GM18517 (cell line): ENCODE measurements around the gene BUD23.
"Not testable (repeated sequence)": the region's sequence is repeated elsewhere in the genome, so short reads cannot be mapped to it uniquely, and the experiment has no call there.

Experiments used
- ATAC-seq: cut with Tn5 transposase; IDR thresholded peaks from one replicate; pipeline ENCODE4 v1.9.1; 2021; ENCODE audit warnings: mild to moderate bottlenecking, moderate library complexity; ENCODE audit not compliant: unreplicated experiment

The BUD23 gene

GRCh38 chr7:73699370-73700068 lies 16.1 kb downstream of the BUD23 start:
- no peak for ATAC-seq

DNA sequence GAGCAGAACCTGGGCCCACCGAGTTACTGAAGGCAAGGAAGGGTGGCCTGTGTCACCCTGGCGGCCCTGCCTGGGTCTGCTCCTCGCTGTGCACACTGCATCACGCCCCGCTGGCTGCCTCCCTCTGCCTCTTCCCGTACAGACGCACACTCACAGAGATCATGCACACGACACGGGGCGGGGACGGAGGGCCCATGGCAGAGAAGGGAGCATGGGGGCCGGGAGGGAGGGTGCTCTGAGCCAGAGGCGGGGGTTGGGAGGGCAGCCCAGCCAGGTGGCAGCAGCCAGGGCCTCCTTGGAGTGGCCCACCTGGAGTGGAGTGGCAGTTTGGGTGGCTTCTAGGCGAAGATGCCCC lies 16.6 kb downstream of the BUD23 start:
- no peak for ATAC-seq

GRCh38 chr7:73700581-73701134 lies 17.3 kb downstream of the BUD23 start:
- ATAC-seq: no peak

- no peak for ATAC-seq
Observed at GRCh38 chr7:73701357-73701995, 18.1 kb downstream of the BUD23 start.

GRCh38 chr7:73702226-73702625 lies 18.8 kb downstream of the BUD23 start:
- no peak for ATAC-seq

DNA sequence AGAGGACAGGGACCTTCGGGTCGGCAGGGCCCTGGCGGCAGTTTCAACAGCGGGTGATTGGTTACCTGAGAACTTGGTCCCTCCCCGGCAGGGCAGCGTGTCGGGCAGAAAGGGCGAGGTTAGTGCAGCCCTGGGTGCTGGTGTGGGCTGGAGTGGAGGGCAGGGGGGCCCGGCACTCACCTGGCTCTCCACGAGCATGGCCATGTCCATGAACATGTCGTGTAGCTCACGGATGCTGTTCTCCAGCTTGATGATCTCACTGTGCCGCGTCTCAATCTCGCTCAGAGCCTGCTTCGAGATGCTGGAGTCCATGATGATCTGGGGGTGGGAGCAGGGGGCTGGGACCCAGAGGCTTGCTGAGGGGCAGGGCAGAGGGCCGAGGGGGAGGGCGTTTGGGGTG lies 19.3 kb downstream of the BUD23 start:
- ATAC-seq: no peak

DNA sequence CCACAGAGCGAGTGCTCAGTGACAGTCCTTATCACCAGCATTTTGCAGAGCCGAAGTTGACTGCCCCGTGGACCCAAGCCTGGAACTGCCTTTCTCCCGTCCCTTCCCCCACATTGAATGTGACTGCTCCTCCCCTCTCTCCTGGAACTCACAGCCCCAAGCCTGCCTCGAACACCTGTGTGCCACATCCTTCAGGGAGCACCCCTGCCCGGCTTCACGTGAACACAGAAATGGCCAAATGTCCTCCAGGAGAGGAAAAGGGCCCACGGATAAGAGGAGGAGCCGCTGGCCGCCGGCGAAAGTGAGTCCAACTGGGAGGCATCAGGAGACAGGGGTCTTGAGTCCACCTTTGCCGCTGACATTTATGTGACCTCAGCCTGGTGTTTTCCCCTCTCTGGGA lies 19.8 kb downstream of the BUD23 start:
- no peak for ATAC-seq

DNA sequence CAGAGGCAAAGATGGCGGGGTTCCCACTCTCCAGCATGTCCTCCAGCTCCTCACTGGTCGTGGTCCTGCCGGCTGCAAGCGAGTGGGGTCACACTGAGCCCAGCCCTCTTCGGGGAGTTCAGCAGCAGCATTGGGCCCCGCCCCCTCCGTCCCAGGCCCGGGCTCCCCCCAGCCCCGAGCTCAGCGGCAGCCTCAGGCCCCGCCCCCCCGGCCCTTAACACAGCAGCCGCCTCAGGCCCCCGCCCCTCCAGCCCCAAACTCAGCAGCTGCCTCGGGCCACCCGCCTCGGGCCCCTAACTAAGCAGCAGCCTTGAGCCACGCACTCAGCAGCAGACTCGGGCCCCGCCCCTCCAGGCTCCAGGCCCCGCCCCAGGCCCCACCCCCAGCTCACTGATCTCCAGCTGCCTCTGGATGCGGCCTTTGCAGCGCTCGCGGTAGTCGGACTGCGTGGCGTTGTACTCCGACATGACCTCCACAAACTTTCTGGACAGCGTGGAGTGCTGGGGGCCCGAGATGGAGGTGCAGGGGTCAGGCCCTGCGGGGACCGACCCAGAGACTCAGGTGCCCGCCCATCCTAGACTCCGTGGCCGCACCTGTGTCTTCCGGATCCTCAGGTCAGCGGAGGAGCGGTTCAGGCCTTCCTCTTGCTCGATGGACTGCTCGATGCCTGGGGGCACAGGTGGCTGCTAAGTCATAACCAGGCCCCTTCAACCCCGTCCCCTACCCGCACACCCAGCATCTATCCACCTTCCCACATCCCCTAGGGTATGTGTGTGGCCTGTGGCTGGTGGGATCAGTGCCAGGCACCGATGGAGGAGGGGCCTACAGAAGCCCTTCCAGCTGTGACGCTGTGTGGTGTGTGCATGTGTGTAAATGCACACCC lies 20.6 kb downstream of the BUD23 start:
- no peak for ATAC-seq

GRCh38 chr7:73704640-73705550 lies 21.5 kb downstream of the BUD23 start:
- no peak for ATAC-seq

- ATAC-seq: no peak
Observed at GRCh38 chr7:73705551-73705920, 22.1 kb downstream of the BUD23 start.

DNA sequence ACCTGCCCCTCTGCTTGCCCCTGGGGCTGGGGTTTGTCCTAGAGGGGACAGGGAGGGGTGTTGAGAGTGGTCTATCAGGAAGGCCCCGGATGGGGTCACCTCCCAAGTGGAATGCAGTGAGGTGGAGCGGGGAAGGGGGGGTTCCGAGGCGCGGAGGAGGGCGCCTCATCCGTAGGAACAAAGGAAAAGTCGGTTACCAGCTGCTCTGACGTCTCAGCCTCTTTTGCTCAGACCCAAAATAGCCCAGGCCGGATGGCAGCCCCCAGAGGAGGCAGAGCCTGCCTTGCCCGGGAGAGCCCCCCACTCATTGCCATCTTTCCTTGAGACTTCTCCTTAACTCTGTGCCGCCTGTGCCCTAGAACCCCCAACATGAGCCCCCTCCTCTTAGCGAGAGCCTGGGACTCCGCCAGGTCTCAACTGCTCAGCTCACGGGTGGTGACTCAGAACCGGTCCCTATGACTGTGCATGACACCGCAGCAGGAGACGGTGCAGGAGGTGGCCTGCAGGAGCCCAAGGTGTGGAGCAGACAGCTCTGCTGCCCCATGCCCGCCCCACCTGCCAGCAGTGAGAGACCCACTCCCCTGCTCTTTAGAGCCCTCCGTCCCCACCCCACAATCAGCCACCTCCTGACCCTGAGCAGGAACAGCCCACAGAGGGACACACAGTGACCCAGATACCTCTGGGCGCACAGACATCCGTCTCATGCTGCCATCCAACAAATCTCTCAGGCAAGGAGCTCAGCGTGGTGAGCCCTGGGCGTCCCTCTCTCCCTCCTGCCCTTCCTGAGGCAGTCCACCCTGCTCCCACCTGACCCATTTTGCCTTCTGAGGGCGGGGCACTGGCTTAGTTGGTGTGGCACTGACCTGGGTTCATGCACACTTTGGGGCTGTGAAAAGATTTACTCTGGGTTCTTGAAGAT lies 23.0 kb downstream of the BUD23 start:
- ATAC-seq: no peak

- no peak for ATAC-seq
Observed at GRCh38 chr7:73707045-73707631, 23.7 kb downstream of the BUD23 start.

- ATAC-seq: no peak
Observed at GRCh38 chr7:73708961-73709549, 25.7 kb downstream of the BUD23 start.

GRCh38 chr7:73712773-73713172 lies 29.4 kb downstream of the BUD23 start:
- ATAC-seq: no peak

- not testable (repeated sequence) for ATAC-seq
Observed at GRCh38 chr7:73713319-73713718, 29.9 kb downstream of the BUD23 start.

DNA sequence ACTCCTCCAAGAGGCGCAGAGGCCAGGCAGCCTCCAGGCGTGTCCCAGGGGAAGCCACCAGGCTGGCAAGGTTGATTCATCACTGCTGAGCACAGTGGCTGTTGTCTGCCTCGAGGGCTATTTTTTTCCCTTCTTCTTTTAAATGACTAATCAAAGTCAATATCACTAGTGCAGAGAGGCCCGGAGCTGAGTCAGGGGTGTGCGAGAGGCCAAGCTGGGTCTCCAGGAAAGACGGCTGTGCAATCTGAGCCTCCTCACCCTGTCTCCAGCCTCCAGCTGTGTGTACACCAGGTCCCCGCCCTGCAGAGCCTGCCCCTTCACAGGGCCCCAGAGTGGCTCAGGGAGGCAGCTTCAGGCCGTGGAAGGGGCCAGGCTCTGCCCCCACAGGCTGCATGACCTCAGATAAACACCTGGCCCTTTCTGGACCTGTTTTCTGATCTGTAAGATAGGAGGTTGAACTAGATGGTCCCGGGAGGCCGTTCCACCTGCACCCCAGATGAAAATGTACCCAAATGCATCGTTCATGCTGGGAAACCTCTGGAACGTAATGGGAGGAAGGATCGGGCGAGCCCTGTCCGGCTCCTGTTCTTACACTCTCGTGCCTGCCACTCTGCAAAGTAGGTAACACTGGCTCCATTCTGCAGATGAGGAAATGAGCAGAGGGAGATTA lies 32.4 kb downstream of the BUD23 start:
- no peak for ATAC-seq

DNA sequence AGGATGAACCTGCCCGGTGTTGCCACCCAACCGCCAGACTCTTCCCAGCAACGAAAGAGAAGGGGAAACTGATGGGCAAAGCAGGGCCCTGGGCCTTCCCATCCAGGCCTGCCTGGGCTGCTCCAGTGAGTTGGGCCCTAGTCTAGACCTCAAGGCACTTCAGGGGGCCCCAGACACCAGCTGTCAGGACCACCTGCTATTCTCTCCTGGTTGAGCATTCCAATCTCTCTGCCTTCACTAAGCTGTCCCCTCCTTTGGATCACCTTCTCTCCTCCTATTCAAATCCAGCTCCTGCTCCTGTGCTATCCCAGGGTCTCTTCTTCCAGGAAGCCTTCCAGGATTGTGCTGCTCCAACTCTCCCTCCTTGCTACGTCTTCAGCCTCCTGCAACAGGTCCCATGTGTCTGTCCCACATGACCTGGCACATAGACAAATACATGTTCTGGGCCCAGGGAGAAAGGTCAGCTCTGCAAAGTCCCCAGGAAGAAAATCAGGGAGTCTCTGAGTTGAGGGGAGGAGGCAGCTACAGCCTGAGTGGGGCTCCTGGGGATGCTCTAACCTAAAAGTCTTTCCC lies 33.0 kb downstream of the BUD23 start:
- ATAC-seq: no peak
